Fibroblast of lung (primary cell): ENCODE measurements around the gene OR51E1. TPM values are rescaled to one million over a fixed set of nuclear protein-coding genes. Genes with fewer than 3 reads are reported as not detected.

Experiments used
- DNase-seq, 2 donors: peaks; one replicate each; pipeline versions ENCODE4 v3.0.0 to v3.0.0-alpha.2; 2010; ENCODE audit warnings: low read depth in 2 of 2
- H2AFZ ChIP-seq: 2 replicates; pipeline ENCODE4 v1.5.1; 2012; ENCODE audit warnings: low read length, control low read depth, inconsistent platforms
- H3K27ac ChIP-seq: 2 replicates; pipeline ENCODE4 v1.5.1; 2011; ENCODE audit warnings: low read length, control low read depth; ENCODE audit not compliant: insufficient read depth
- H3K27me3 ChIP-seq: 2 replicates; pipeline ENCODE4 v1.5.1; 2011; ENCODE audit warnings: mild to moderate bottlenecking, low read length; ENCODE audit not compliant: control insufficient read depth, insufficient read depth
- H3K36me3 ChIP-seq: 2 replicates; pipeline ENCODE4 v1.5.1; 2011; ENCODE audit warnings: low read length; ENCODE audit not compliant: control insufficient read depth, insufficient read depth
- H3K4me1 ChIP-seq: 2 replicates; pipeline ENCODE4 v1.5.1; 2011; ENCODE audit warnings: low read length; ENCODE audit not compliant: control insufficient read depth, insufficient read depth; ENCODE audit errors: extremely low read depth
- H3K4me2 ChIP-seq: 2 replicates; pipeline ENCODE4 v1.5.1; 2011; ENCODE audit warnings: low read length, control low read depth; ENCODE audit not compliant: insufficient read depth; ENCODE audit errors: extremely low read depth
- H3K4me3 ChIP-seq, 4 experiments: fragments of 200-600 bp in 1 of 4; sonication (generic) in 1 of 4; replicated peaks in 1 of 4; 2 replicates each; pipeline ENCODE4 v1.5.1; 2011 to 2016; ENCODE audit warnings: low read length in 4 of 4, low read depth in 3 of 4, mild to moderate bottlenecking in 3 of 4, control low read depth in 2 of 4, inconsistent platforms in 1 of 4, mixed read lengths in 1 of 4; ENCODE audit not compliant: insufficient read depth in 1 of 4; ENCODE audit errors: control extremely low read depth in 1 of 4
- H3K79me2 ChIP-seq: 2 replicates; pipeline ENCODE4 v1.5.1; 2012; ENCODE audit warnings: mild to moderate bottlenecking, low read length, inconsistent platforms; ENCODE audit not compliant: control insufficient read depth, insufficient read depth
- H3K9ac ChIP-seq: 2 replicates; pipeline ENCODE4 v1.5.1; 2011; ENCODE audit warnings: mild to moderate bottlenecking, low read length, control low read depth; ENCODE audit not compliant: insufficient read depth
- H3K9me3 ChIP-seq: 2 replicates; pipeline ENCODE4 v1.5.1; 2012; ENCODE audit warnings: low read depth, low read length; ENCODE audit not compliant: control insufficient read depth, insufficient read depth
- H4K20me1 ChIP-seq: 2 replicates; pipeline ENCODE4 v1.5.1; 2011; ENCODE audit warnings: low read length; ENCODE audit not compliant: control insufficient read depth, insufficient read depth; ENCODE audit errors: extremely low read depth
- EZH2 ChIP-seq: IDR thresholded peaks from 2 replicates; pipeline ENCODE4 v1.5.1; 2012; ENCODE audit warnings: low read length, control low read depth, mild to moderate bottlenecking; ENCODE audit errors: missing control alignments
- polyA plus RNA-seq, 2 donors: library from polyadenylated mRNA; depleted of rRNA in 1 of 2; stranded (reverse) in 1 of 2; unstranded in 1 of 2; fragments of >200 nt; gene quantifications; 2 replicates each; pipeline ENCODE4 v1.2.1, GENCODE V29; 2011 to 2012; ENCODE audit warnings: missing spikeins in 1 of 2
- total RNA-seq: library from RNA; depleted of rRNA; stranded (reverse); fragments of >200 nt; gene quantifications from 2 replicates; pipeline ENCODE4 v1.2.1, GENCODE V29; 2014
- TF ChIP-seq, protein P1 (sequence below), 2 donors: IDR thresholded peaks in 1 of 2; conservative IDR thresholded peaks in 1 of 2; 1 replicate in 1 of 2; 2 replicates in 1 of 2; pipeline ENCODE4 v1.5.1; 2011 to 2012; ENCODE audit warnings: low read length in 2 of 2, control low read depth in 1 of 2, inconsistent platforms in 1 of 2, low read depth in 1 of 2, mild to moderate bottlenecking in 1 of 2

The OR51E1 gene
- total and polyA plus RNA-seq, 2 donors (not counting 1 experiment from before 2014, with no cell fraction given) = not detected

DNA sequence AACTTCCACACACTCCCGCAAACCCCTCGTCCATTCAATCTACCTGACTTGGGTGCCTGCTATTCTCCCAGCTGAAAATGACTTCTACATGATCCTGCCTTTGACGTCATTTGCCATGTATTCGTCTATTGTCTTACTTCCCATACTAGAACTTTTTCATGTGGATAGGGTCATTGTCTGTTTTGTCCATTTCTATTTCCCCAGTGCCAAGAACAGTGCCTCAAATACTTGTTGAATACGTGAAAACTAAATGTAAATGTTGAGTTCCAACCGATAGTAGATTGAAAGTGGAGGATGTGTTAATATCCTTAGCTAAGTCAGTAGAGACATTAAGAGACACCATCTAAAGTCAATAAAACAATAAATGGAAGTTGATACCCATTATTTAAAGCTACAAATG, 36.7 kb upstream of the OR51E1 start:
- no peak overlapping the region for H3K27ac ChIP-seq
- peak; percentile 18 to 23 for DNase-seq
- no peak for TF ChIP-seq EZH2
- TF ChIP-seq, protein P1, sequence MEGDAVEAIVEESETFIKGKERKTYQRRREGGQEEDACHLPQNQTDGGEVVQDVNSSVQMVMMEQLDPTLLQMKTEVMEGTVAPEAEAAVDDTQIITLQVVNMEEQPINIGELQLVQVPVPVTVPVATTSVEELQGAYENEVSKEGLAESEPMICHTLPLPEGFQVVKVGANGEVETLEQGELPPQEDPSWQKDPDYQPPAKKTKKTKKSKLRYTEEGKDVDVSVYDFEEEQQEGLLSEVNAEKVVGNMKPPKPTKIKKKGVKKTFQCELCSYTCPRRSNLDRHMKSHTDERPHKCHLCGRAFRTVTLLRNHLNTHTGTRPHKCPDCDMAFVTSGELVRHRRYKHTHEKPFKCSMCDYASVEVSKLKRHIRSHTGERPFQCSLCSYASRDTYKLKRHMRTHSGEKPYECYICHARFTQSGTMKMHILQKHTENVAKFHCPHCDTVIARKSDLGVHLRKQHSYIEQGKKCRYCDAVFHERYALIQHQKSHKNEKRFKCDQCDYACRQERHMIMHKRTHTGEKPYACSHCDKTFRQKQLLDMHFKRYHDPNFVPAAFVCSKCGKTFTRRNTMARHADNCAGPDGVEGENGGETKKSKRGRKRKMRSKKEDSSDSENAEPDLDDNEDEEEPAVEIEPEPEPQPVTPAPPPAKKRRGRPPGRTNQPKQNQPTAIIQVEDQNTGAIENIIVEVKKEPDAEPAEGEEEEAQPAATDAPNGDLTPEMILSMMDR (conservative IDR thresholded peaks at IDR 0.05 in 1 of 2, IDR thresholded peaks at IDR 0.05 in 1 of 2; ENCODE audit: low read depth in 1 of 2, low read length in 2 of 2) = no peak

DNA sequence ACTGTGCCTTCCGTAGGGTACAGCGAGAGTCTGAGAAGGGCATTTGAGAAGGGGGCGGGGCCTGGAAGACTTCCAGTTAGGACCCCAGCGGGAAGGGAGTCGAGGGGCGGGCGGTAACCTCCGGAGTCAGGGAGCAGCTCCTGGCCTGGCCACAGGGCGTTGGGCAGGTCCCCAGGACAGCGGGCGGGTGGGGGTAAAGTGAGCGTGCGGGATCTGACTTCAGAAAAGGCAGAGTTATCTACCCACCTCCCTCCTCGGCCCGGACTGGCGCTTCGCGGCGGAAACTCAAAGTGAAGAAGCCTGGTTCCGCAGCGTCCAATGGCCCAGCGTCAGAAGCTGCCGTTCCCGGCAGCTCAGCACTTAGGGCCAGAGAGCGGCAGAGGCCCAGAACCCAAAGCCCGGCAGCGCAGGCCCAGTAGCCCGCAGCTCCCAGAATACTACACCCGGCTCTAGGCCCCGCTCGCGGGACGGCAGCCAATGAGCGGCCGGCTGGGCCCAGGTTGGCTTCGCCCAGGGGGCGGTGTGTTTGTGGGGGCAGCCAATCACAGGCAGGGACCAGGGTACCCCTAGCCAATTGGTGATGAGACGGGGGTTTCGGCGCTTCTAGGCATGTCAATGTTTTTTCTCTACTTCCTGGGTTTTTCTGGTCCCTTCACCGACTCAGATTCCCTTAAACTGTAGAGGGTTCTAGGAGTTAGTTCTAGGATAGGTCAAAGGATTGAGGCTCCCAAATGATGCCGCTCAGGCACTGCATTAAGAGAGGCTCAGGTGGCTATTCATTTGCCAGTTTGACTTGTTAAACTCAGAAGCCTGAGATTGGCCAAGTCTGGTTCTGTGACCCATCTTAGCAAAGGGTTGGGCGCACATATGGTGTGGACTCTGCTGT, 35.8 kb upstream of the OR51E1 start, which contains the start of gene TRIM68:
Gene TRIM68, minus strand, starts transcription at position 451 of the 886 bp plus-strand sequence. CDS start 2,727 bp downstream, outside the sequence.
- Histone ChIP-seq H3K9me3 (no peaks in the 10 kb centered on the region), H3K27me3 (no peaks in the 10 kb centered on the region), H3K79me2 (peaks cover 3% of the 10 kb centered on the region), H3K4me2 (peak within 1 kb of the TSS; percentile 80), H3K27ac (peak within 1 kb of the TSS; percentile 73), H3K9ac (peak within 1 kb of the TSS; percentile 82), H2AFZ (peak within 1 kb of the TSS; percentile 97), H4K20me1 (no peaks in the 10 kb centered on the region), H3K4me3 (peak within 1 kb of the TSS; percentile 45 to 88 (median 63)), H3K4me1 (peaks cover 5% of the 10 kb centered on the region), H3K36me3 (peaks cover 2% of the 10 kb centered on the region)
- TF ChIP-seq, protein P1 (conservative IDR thresholded peaks at IDR 0.05 in 1 of 2, IDR thresholded peaks at IDR 0.05 in 1 of 2; ENCODE audit: low read depth in 1 of 2, low read length in 2 of 2) = peak in 1 of 2 donors; percentile 0
- no peak for TF ChIP-seq EZH2
- DNase-seq = peak; percentile 95 to 96

More for the DNA sequence above, 36.7 kb upstream of the OR51E1 start:
- H3K9ac ChIP-seq = no peak overlapping the region
- H2AFZ ChIP-seq = peak overlapping the region; percentile 78
- no peaks in the 10 kb centered on the region for H3K9me3 ChIP-seq
- no peaks in the 10 kb centered on the region for H3K27me3 ChIP-seq
- peak overlapping the region; percentile 45 to 88 (median 63) for H3K4me3 ChIP-seq
- H3K36me3 ChIP-seq = peaks cover 2% of the 10 kb centered on the region
- H3K4me2 ChIP-seq = peak overlapping the region; percentile 80
- H3K4me1 ChIP-seq = peaks cover 5% of the 10 kb centered on the region
- H3K79me2 ChIP-seq = peaks cover 3% of the 10 kb centered on the region
- no peaks in the 10 kb centered on the region for H4K20me1 ChIP-seq

DNA sequence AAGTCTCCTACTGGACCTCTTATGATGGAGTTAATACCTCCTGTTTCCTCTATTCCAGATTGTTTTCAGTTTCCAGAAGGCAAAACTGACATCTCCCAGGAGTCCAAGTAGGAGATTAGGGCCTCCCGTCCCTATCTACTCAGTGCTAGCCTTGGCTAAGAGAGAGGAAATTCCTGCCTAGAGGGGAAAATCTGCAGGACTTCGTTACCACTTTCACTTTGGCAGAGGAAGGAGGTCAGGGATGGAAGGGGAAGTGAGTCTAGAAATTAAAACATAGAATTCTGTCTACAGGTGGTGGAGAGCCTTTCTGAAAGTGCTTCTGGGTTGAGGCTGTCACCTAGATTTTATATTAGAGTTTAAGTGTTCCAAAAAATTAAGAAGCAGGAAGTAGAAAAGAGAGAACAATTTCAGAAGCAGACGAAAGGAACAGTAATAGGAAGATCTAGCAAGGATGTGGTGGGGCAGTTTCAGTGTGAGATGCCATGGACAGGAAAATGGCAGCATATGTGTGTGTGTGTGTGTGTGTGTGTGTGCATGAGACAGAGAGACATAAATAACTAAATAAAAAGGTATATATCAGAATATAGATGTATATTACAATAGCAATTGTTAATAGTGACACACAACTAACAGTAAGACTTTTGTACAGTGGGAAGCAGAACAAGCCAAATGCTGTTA, 33.4 kb upstream of the OR51E1 start:
- Histone ChIP-seq H3K4me1 (peaks cover 5% of the 10 kb centered on the region), H3K79me2 (peaks cover 3% of the 10 kb centered on the region), H3K4me3 (peak overlapping the region in 1 of 4 experiments; percentile 18), H4K20me1 (no peaks in the 10 kb centered on the region), H3K9me3 (no peaks in the 10 kb centered on the region), H2AFZ (peak overlapping the region; percentile 68), H3K27me3 (no peaks in the 10 kb centered on the region), H3K9ac (no peak overlapping the region), H3K27ac (no peak overlapping the region), H3K36me3 (no peaks in the 10 kb centered on the region), H3K4me2 (peak overlapping the region; percentile 48)
- peak in 1 of 2 donors; percentile 3 for DNase-seq
- TF ChIP-seq, protein P1 (conservative IDR thresholded peaks at IDR 0.05 in 1 of 2, IDR thresholded peaks at IDR 0.05 in 1 of 2; ENCODE audit: low read depth in 1 of 2, low read length in 2 of 2) = no peak
- TF ChIP-seq EZH2 = no peak
